H1 (cell line): ENCODE results near the gene UBXN11. TPM values are rescaled to one million over a fixed set of nuclear protein-coding genes. Genes with fewer than 3 reads are reported as not detected.

Source experiments
- CTCF ChIA-PET: fragments of 300-600 bp; sonication (Branson Sonifier 250); formaldehyde crosslinking; loops from one replicate; lab custom pipeline; 2021; ENCODE audit not compliant: partially characterized antibody; lab: Charles Lee
- POLR2A ChIA-PET: fragments of 300-600 bp; sonication (Branson Sonifier 250); formaldehyde crosslinking; loops from one replicate; lab custom pipeline; 2021; ENCODE audit warnings: inconsistent platforms; ENCODE audit not compliant: partially characterized antibody; lab: Charles Lee
- DNase-seq, 2 experiments: peaks; one replicate each; pipeline versions ENCODE4 v3.0.0 to v3.0.0-alpha.2; 2010 to 2022; ENCODE audit warnings: low spot score in 2 of 2, low read depth in 1 of 2, mixed read lengths in 1 of 2
- FAIRE-seq: peaks from 2 replicates; lab custom pipeline; 2011; peaks lifted over from hg19 to GRCh38; lab: Jason Lieb, UNC
- H2AFZ ChIP-seq: 2 replicates; pipeline ENCODE4 v1.8.1; 2012; ENCODE audit warnings: low read length, inconsistent platforms
- H2AK5ac ChIP-seq: 2 replicates; pipeline ENCODE4 v1.6.1; 2013; ENCODE audit warnings: low read depth, low read length
- H2BK120ac ChIP-seq: replicated peaks from 2 replicates; pipeline ENCODE3; 2013; ENCODE audit warnings: low read depth, low read length, inconsistent platforms
- H2BK12ac ChIP-seq: 2 replicates; pipeline ENCODE4 v1.6.1; 2013; ENCODE audit warnings: low read depth, low read length
- H2BK15ac ChIP-seq: 2 replicates; pipeline ENCODE4 v1.6.1; 2013; ENCODE audit warnings: low read length
- H2BK20ac ChIP-seq: 2 replicates; pipeline ENCODE4 v1.6.1; 2013; ENCODE audit warnings: low read length
- H2BK5ac ChIP-seq: 2 replicates; pipeline ENCODE4 v1.6.1; 2013; ENCODE audit warnings: low read depth, low read length
- H3K14ac ChIP-seq: 2 replicates; pipeline ENCODE4 v1.6.1; 2013; ENCODE audit warnings: inconsistent platforms; ENCODE audit not compliant: insufficient read length
- H3K18ac ChIP-seq: 2 replicates; pipeline ENCODE4 v1.6.1; 2013; ENCODE audit warnings: low read length; ENCODE audit errors: extremely low read depth
- H3K23ac ChIP-seq: 2 replicates; pipeline ENCODE4 v1.6.1; 2013; ENCODE audit warnings: inconsistent platforms; ENCODE audit not compliant: insufficient read length
- H3K23me2 ChIP-seq: 2 replicates; pipeline ENCODE4 v1.6.1; 2013; ENCODE audit warnings: low read depth, low read length
- H3K27ac ChIP-seq: 2 replicates; pipeline ENCODE4 v1.6.1; 2011; ENCODE audit warnings: low read depth, low read length, inconsistent platforms
- H3K27me3 ChIP-seq, 4 experiments: replicated peaks in 1 of 4; 1 replicate in 1 of 4; 2 replicates in 3 of 4; pipeline versions ENCODE4 v1.6.1 to v1.8.1; 2011 to 2013; ENCODE audit warnings: low read length in 3 of 4, mild to moderate bottlenecking in 3 of 4, inconsistent platforms in 2 of 4, mixed read lengths in 2 of 4, moderate library complexity in 1 of 4; ENCODE audit not compliant: control insufficient read depth in 3 of 4, insufficient read depth in 3 of 4; ENCODE audit errors: extremely low read depth in 1 of 4
- H3K36me3 ChIP-seq, 4 experiments: 2 replicates each; pipeline versions ENCODE4 v1.6.1 to v1.8.1; 2011 to 2013; ENCODE audit warnings: mild to moderate bottlenecking in 4 of 4, low read length in 3 of 4, moderate library complexity in 2 of 4, control low read depth in 1 of 4, inconsistent platforms in 1 of 4; ENCODE audit not compliant: insufficient read depth in 4 of 4, control insufficient read depth in 2 of 4
- H3K4ac ChIP-seq: replicated peaks from 2 replicates; pipeline ENCODE3; 2013; ENCODE audit warnings: low read length, low read depth, mixed read lengths, inconsistent platforms; ENCODE audit not compliant: insufficient read length
- H3K4me1 ChIP-seq, 4 experiments: replicated peaks in 1 of 4; 1 replicate in 1 of 4; 2 replicates in 3 of 4; pipeline versions ENCODE4 v1.6.1 to v1.8.1; 2011 to 2013; ENCODE audit warnings: low read length in 3 of 4, inconsistent platforms in 2 of 4, mixed read lengths in 1 of 4; ENCODE audit not compliant: insufficient read depth in 4 of 4, control insufficient read depth in 3 of 4
- H3K4me2 ChIP-seq, 2 experiments: 2 replicates each; pipeline versions ENCODE4 v1.6.1 to v1.8.1; 2011 to 2013; ENCODE audit warnings: low read depth in 2 of 2, low read length in 2 of 2, control low read depth in 1 of 2, inconsistent platforms in 1 of 2, mild to moderate bottlenecking in 1 of 2; ENCODE audit not compliant: insufficient read depth in 1 of 2
- H3K4me3 ChIP-seq, 4 experiments: fragments of 200-600, 300-600 bp in 1 of 4; sonication (generic), shearing (Covaris generic), sonication (Bioruptor Twin) in 1 of 4; 2 replicates each; pipeline versions ENCODE4 v1.5.1 to v1.8.1; 2011 to 2016; ENCODE audit warnings: low read length in 4 of 4, low read depth in 3 of 4, control low read depth in 2 of 4, inconsistent platforms in 2 of 4, mild to moderate bottlenecking in 2 of 4, mixed read lengths in 1 of 4, moderate library complexity in 1 of 4; ENCODE audit not compliant: insufficient read depth in 2 of 4; ENCODE audit errors: extremely low read depth in 1 of 4
- H3K56ac ChIP-seq: replicated peaks from 2 replicates; pipeline ENCODE3; 2013; ENCODE audit warnings: low read depth, mild to moderate bottlenecking, mixed read lengths, low read length, inconsistent platforms; ENCODE audit not compliant: insufficient read length
- H3K79me1 ChIP-seq: 2 replicates; pipeline ENCODE4 v1.6.1; 2013; ENCODE audit warnings: low read depth, low read length, control low read depth
- H3K79me2 ChIP-seq, 2 experiments: 2 replicates each; pipeline versions ENCODE4 v1.6.1 to v1.8.1; 2012 to 2013; ENCODE audit warnings: low read length in 2 of 2, mild to moderate bottlenecking in 2 of 2, inconsistent platforms in 1 of 2; ENCODE audit not compliant: insufficient read depth in 2 of 2, control insufficient read depth in 1 of 2
- H3K9ac ChIP-seq, 4 experiments: replicated peaks in 1 of 4; 1 replicate in 1 of 4; 2 replicates in 3 of 4; pipeline versions ENCODE4 v1.6.1 to v1.8.1; 2011 to 2013; ENCODE audit warnings: low read depth in 3 of 4, low read length in 3 of 4, control low read depth in 2 of 4, mild to moderate bottlenecking in 2 of 4, moderate library complexity in 2 of 4, inconsistent platforms in 1 of 4; ENCODE audit errors: extremely low read depth in 1 of 4
- H3K9me3 ChIP-seq, 2 experiments: 2 replicates each; pipeline versions ENCODE4 v1.6.1 to v1.8.1; 2012 to 2013; ENCODE audit warnings: mild to moderate bottlenecking in 2 of 2, moderate library complexity in 2 of 2, control low read depth in 1 of 2, inconsistent platforms in 1 of 2, low read depth in 1 of 2, low read length in 1 of 2, mixed read lengths in 1 of 2; ENCODE audit not compliant: insufficient read depth in 2 of 2
- H4K20me1 ChIP-seq, 2 experiments: replicated peaks in 1 of 2; 2 replicates each; pipeline versions ENCODE3 to v1.8.1; 2011 to 2013; ENCODE audit warnings: inconsistent platforms in 2 of 2, low read length in 2 of 2, mild to moderate bottlenecking in 1 of 2; ENCODE audit not compliant: insufficient read depth in 2 of 2, control insufficient read depth in 1 of 2
- H4K5ac ChIP-seq: 2 replicates; pipeline ENCODE4 v1.6.1; 2013; ENCODE audit warnings: low read length, low read depth, mixed read lengths, inconsistent platforms; ENCODE audit not compliant: insufficient read length
- H4K8ac ChIP-seq: 2 replicates; pipeline ENCODE4 v1.8.0; 2013; ENCODE audit warnings: mild to moderate bottlenecking, moderate library complexity, low read length, inconsistent platforms; ENCODE audit not compliant: insufficient read depth; ENCODE audit errors: extremely low read depth
- H4K91ac ChIP-seq: replicated peaks from 2 replicates; pipeline ENCODE3; 2013; ENCODE audit warnings: low read length, mixed read lengths, inconsistent platforms; ENCODE audit not compliant: insufficient read length
- BACH1 ChIP-seq: IDR thresholded peaks from 2 replicates; pipeline ENCODE4 v1.6.1; 2012; ENCODE audit warnings: low read length, improper control_type of control experiment
- CBX5 ChIP-seq: fragments of 300-800, 300-1000 bp; sonication (generic); IDR thresholded peaks from 2 replicates; pipeline ENCODE4 v1.7.1; 2016; ENCODE audit warnings: antibody characterized with exemption, low read length, low read depth
- CHD1 ChIP-seq: IDR thresholded peaks from 2 replicates; pipeline ENCODE4 v1.6.1; 2012; ENCODE audit warnings: low read depth, low read length, improper control_type of control experiment
- E2F6 ChIP-seq: IDR thresholded peaks from 2 replicates; pipeline ENCODE4 v1.6.1; 2012; ENCODE audit warnings: inconsistent platforms
- HDAC6 ChIP-seq: IDR thresholded peaks from one replicate; pipeline ENCODE4 v1.7.1; 2012; ENCODE audit warnings: low read depth, mild to moderate bottlenecking, inconsistent platforms, low read length, moderate library complexity
- PHF8 ChIP-seq: fragments of 200-600 bp; sonication (generic); conservative IDR thresholded peaks from 2 replicates; pipeline ENCODE4 v1.7.1; 2012; ENCODE audit warnings: low read depth, mild to moderate bottlenecking, inconsistent platforms, low read length, moderate library complexity
- SIRT6 ChIP-seq: IDR thresholded peaks from one replicate; pipeline ENCODE4 v1.7.1; 2012; ENCODE audit warnings: low read length, inconsistent platforms
- TAF1 ChIP-seq: IDR thresholded peaks from 2 replicates; pipeline ENCODE4 v1.6.1; 2011; ENCODE audit warnings: mild to moderate bottlenecking, low read depth, low read length
- TCF12 ChIP-seq: IDR thresholded peaks from 2 replicates; pipeline ENCODE4 v1.6.1; 2011; ENCODE audit warnings: low read depth, mild to moderate bottlenecking, low read length
- TEAD4 ChIP-seq: IDR thresholded peaks from 2 replicates; pipeline ENCODE4 v1.6.1; 2012; ENCODE audit warnings: low read depth, low read length, inconsistent platforms, mixed read lengths
- USF2 ChIP-seq: IDR thresholded peaks from 2 replicates; pipeline ENCODE4 v1.6.1; 2011; ENCODE audit warnings: low read length, improper control_type of control experiment
- WGBS, 2 experiments: shearing (Covaris generic) in 1 of 2; methylation state at CpG; one replicate each; pipeline versions ENCODE4 v1.1.6 to v1.1.7; 2013 to 2015; ENCODE audit warnings: low lambda C conversion rate in 2 of 2, mixed read lengths in 2 of 2, inconsistent platforms in 1 of 2, low coverage in 1 of 2, missing lambda C conversion rate in 1 of 2; ENCODE audit not compliant: insufficient replicate concordance in 2 of 2, insufficient coverage in 1 of 2, insufficient read length in 1 of 2; ENCODE audit errors: extremely low coverage in 1 of 2, missing lambda C conversion rate in 1 of 2; 5-methylcytosine and 5-hydroxymethylcytosine counted together
- polyA plus RNA-seq, 7 experiments: library from polyadenylated mRNA; depleted of rRNA in 3 of 7; stranded (reverse) in 5 of 7; unstranded in 2 of 7; fragments of >200 nt in 5 of 7; fragments of 200-250 nt in 2 of 7; gene quantifications; 1 replicate in 5 of 7; 2 replicates in 1 of 7; 4 replicates in 1 of 7; pipeline versions ENCODE4 v1.2.1 to v1.2.3, GENCODE V29; 2011 to 2013; ENCODE audit warnings: missing spikeins in 2 of 7, mixed read lengths in 2 of 7
- total RNA-seq: library from RNA; stranded (reverse); fragmentation: NEBNext Ultra II Directional; extraction: Animal tissue kit (Norgen Biotek cat#: 25700); gene quantifications from 2 replicates; pipeline ENCODE4 v1.2.1, GENCODE V29; 2021

The UBXN11 gene
- total and polyA plus RNA-seq, 2 of the 8 experiments (the other 6 are each of a cell fraction or from before 2014, with no cell fraction given): 6.3 to 10.4 TPM

GRCh38 chr1:26282401-26282918 is 24.0 kb downstream of the UBXN11 start:
- peaks cover 9% of the 10 kb centered on the region; the same call in 1 of the 2 replicates for H3K23me2 ChIP-seq
- H2BK5ac ChIP-seq: peak overlapping the region; percentile 91; the same call in 1 of the 2 replicates
- H2BK120ac ChIP-seq: no peak overlapping the region
- H3K4me1 ChIP-seq: peaks cover 8 to 37% (median 22%) of the 10 kb centered on the region in 4 experiments
- POLR2A ChIA-PET: interaction anchor here (0.9 to 4.0 kb wide), 9 partner anchors 8 to 131 kb away, joined by 3 to 27 read pairs (median 4); partner anchors contain the start of genes CD52 and LIN28A
- no peaks in the 10 kb centered on the region for H3K79me1 ChIP-seq
- H4K91ac ChIP-seq: peak overlapping the region; percentile 92
- peak overlapping the region; percentile 53; the same call in 1 of the 2 replicates for H3K27ac ChIP-seq
- H2AK5ac ChIP-seq: peak overlapping the region; percentile 11; the same call in 1 of the 2 replicates
- H2BK12ac ChIP-seq: peak overlapping the region; percentile 94; the same call in 1 of the 2 replicates
- H3K23ac ChIP-seq: no peak overlapping the region
- H3K4me2 ChIP-seq: peak overlapping the region; percentile 60 to 61
- peak in 1 of 2 experiments; percentile 63 for DNase-seq
- 0 out of 2 replicates have a peak overlapping the region, but pooled peaks have one; percentile 81 for H2BK15ac ChIP-seq
- H4K5ac ChIP-seq: peak overlapping the region; percentile 19
- no peak overlapping the region for H2AFZ ChIP-seq
- no peak for FAIRE-seq
- peaks cover 0 to 5% of the 10 kb centered on the region in 2 experiments; a peak in 1 of 4 replicates for H3K79me2 ChIP-seq
- H2BK20ac ChIP-seq: no peak overlapping the region
- H3K36me3 ChIP-seq: peaks cover 4 to 8% (median 6%) of the 10 kb centered on the region in 4 experiments
- WGBS, 2 experiments: 75% methylated on average over 15 of the region's 22 CpGs; no CpG with 5 or more reads in 1 of the 2 experiments
- H3K4ac ChIP-seq: peak overlapping the region; percentile 44
- H3K56ac ChIP-seq: no peak overlapping the region
- no peaks in the 10 kb centered on the region for H3K9me3 ChIP-seq
- peak overlapping the region; percentile 96 for H3K18ac ChIP-seq
- peak overlapping the region; percentile 28 for H4K8ac ChIP-seq
- H3K4me3 ChIP-seq: peak overlapping the region in 2 of 4 experiments; percentile 26 to 47; a peak in 5 of 8 replicates
- no peak overlapping the region for H3K14ac ChIP-seq
- peak overlapping the region in 3 of 4 experiments; percentile 19 to 39 (median 29); a peak in 3 of 7 replicates for H3K9ac ChIP-seq
- H4K20me1 ChIP-seq: peaks cover 4 to 19% of the 10 kb centered on the region in 2 experiments
- no peaks in the 10 kb centered on the region for H3K27me3 ChIP-seq
- CTCF ChIA-PET: interaction anchor here (1.6 to 39.7 kb wide), 4 partner anchors 7 to 82 kb away, joined by 3 to 1530 read pairs (median 178); partner anchors contain the start of genes CD52 and UBXN11
- TF ChIP-seq BACH1: no peak
- TF ChIP-seq TAF1: 0 out of 2 replicates have a peak, but pooled peaks have one; percentile 21
- no peak for TF ChIP-seq SIRT6
- no peak for TF ChIP-seq HDAC6
- TF ChIP-seq TCF12: no peak
- TF ChIP-seq E2F6: peak; percentile 49
- TF ChIP-seq TEAD4: 0 out of 2 replicates have a peak, but pooled peaks have one; percentile 3
- TF ChIP-seq USF2: no peak
- no peak for TF ChIP-seq CBX5
- no peak for TF ChIP-seq PHF8
- TF ChIP-seq CHD1: no peak
